Cardiac muscle cell (in vitro differentiated cells and primary cell): ENCODE results near the gene OST4. TPM values are rescaled to one million over a fixed set of nuclear protein-coding genes. Genes with fewer than 3 reads are reported as not detected.
A peak's percentile ranks its signal among the peaks of the same experiment; 100 is the strongest.

ENCODE experiments used
- DNase-seq, 2 donors: peaks; one replicate each; pipeline versions ENCODE4 v3.0.0 to v3.0.0-alpha.2; 2010 to 2017; ENCODE audit warnings: low read depth in 1 of 2, low spot score in 1 of 2
- H3K27ac ChIP-seq: fragments of 200-600 bp; sonication (generic); 2 replicates; pipeline ENCODE4 v1.5.1; 2016
- H3K27me3 ChIP-seq: fragments of 200-600 bp; sonication (generic); 2 replicates; pipeline ENCODE4 v1.6.0; 2016; ENCODE audit warnings: control low read depth
- H3K36me3 ChIP-seq: fragments of 200-600 bp; sonication (generic); 2 replicates; pipeline ENCODE4 v1.5.1; 2016; ENCODE audit warnings: control low read depth
- H3K4me1 ChIP-seq: fragments of 200-600 bp; sonication (generic); 2 replicates; pipeline ENCODE4 v1.8.1; 2017; ENCODE audit warnings: low read depth, mild to moderate bottlenecking, mixed run types
- H3K4me3 ChIP-seq: fragments of 200-600 bp; sonication (generic); 2 replicates; pipeline ENCODE4 v1.5.1; 2016; ENCODE audit warnings: mild to moderate bottlenecking
- H3K9me3 ChIP-seq: fragments of 200-600 bp; sonication (generic); 2 replicates; pipeline ENCODE4 v1.5.1; 2017; ENCODE audit warnings: low read depth, mild to moderate bottlenecking, control low read depth
- polyA plus RNA-seq: library from polyadenylated mRNA; unstranded; fragments of >200 nt; fragmentation: Nextera tagmentation; extraction: Ambion mirVana; gene quantifications from 2 replicates; pipeline ENCODE4 v1.2.1, GENCODE V29; 2016
- total RNA-seq: library from RNA; depleted of rRNA; stranded (reverse); fragments of >200 nt; gene quantifications from 2 replicates; pipeline ENCODE4 v1.2.3, GENCODE V29; 2016
- TF ChIP-seq, protein P1 (sequence below): IDR thresholded peaks from 2 replicates; pipeline ENCODE4 v1.5.1; 2012; ENCODE audit warnings: low read depth, mild to moderate bottlenecking, low read length

The OST4 gene
- total and polyA plus RNA-seq, 2 experiments from 2014 or later = 289 to 779 TPM

DNA sequence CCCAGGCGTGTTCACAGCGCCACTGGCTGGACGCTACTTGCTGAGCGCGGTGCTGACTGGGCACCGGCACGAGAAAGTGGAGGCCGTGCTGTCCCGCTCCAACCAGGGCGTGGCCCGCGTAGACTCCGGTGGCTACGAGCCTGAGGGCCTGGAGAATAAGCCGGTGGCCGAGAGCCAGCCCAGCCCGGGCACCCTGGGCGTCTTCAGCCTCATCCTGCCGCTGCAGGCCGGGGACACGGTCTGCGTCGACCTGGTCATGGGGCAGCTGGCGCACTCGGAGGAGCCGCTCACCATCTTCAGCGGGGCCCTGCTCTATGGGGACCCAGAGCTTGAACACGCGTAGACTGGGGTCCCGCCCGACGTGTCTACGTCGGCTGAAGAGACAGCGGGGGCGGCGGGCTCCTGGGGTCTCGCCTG lies 14.2 kb upstream of the OST4 start:
- H3K27me3 ChIP-seq = no peaks in the 10 kb centered on the region
- peaks cover 19% of the 10 kb centered on the region for H3K4me1 ChIP-seq
- H3K36me3 ChIP-seq = no peaks in the 10 kb centered on the region
- TF ChIP-seq, protein P1, sequence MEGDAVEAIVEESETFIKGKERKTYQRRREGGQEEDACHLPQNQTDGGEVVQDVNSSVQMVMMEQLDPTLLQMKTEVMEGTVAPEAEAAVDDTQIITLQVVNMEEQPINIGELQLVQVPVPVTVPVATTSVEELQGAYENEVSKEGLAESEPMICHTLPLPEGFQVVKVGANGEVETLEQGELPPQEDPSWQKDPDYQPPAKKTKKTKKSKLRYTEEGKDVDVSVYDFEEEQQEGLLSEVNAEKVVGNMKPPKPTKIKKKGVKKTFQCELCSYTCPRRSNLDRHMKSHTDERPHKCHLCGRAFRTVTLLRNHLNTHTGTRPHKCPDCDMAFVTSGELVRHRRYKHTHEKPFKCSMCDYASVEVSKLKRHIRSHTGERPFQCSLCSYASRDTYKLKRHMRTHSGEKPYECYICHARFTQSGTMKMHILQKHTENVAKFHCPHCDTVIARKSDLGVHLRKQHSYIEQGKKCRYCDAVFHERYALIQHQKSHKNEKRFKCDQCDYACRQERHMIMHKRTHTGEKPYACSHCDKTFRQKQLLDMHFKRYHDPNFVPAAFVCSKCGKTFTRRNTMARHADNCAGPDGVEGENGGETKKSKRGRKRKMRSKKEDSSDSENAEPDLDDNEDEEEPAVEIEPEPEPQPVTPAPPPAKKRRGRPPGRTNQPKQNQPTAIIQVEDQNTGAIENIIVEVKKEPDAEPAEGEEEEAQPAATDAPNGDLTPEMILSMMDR = peak; percentile 40
- H3K4me3 ChIP-seq = peak overlapping the region; percentile 46
- H3K27ac ChIP-seq = peak overlapping the region; percentile 61
- DNase-seq = peak; percentile 72
- no peaks in the 10 kb centered on the region for H3K9me3 ChIP-seq

DNA sequence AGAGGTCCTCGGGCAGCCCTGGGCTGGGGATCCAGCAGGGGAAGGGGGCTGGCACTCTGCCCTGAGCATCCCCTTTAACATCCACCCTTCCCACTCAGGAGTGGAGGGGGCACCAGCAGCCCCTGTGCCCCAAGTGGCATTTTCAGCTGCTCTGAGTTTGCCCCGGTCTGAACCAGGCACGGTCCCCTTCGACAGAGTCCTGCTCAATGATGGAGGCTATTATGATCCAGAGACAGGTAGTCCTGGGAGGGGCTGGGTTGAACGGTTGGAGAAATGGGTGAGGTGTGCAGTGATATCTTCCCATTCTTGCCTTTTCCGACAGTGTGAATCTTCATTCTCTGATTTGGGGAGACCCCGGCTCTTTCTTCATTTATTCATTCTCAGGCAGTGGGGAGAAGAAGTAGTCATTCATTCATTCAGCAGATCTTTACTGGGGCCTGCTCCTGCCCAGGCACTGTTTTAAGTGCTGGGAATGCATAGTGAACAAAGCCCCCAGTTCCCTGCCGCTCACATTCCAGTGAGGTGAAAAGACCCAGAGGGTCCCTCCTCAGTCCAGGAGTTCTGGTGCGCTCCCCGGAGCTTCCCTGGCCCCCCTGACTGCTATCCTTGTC lies 13.7 kb upstream of the OST4 start:
- TF ChIP-seq, protein P1 = no peak
- H3K4me1 ChIP-seq = peaks cover 21% of the 10 kb centered on the region
- no peaks in the 10 kb centered on the region for H3K9me3 ChIP-seq
- no peak overlapping the region for H3K27ac ChIP-seq
- no peaks in the 10 kb centered on the region for H3K36me3 ChIP-seq
- no peak for DNase-seq
- peak overlapping the region; percentile 46 for H3K4me3 ChIP-seq
- H3K27me3 ChIP-seq = no peaks in the 10 kb centered on the region

DNA sequence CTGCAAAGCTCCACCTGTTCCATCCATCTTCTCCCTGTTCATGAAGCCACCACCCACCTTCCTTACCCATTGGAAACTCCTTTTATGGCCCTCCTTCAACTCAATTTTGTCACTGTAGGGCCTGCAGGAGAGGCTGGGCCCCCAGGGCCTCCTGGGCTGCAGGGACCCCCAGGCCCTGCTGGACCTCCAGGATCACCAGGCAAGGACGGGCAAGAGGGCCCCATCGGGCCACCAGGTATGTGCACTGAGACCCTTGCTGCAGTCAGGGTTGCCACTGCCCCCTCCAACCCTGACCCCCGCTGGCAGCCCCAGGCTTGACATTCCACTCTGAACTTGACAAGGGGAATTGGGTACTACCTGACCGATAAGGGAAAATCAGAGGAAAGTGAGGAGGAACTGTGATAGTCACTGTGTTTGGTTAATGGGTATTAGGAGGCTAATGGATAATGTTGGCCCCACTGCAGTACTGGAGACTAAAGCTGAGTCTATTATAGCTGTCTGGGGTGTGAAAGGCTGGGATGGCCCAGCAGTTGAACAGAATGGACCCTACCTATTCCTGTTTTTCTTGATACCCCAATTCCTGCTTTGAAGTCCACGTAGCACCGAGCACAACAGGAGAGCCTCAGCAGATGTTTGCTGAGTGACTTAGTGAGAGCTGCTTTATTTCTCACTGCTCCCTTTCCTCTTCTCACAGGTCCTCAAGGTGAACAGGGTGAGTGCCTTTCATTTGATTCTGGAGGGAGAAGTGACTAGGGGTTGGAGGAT lies 13.0 kb upstream of the OST4 start:
- no peaks in the 10 kb centered on the region for H3K9me3 ChIP-seq
- TF ChIP-seq, protein P1 = no peak
- H3K4me1 ChIP-seq = peaks cover 21% of the 10 kb centered on the region

DNA sequence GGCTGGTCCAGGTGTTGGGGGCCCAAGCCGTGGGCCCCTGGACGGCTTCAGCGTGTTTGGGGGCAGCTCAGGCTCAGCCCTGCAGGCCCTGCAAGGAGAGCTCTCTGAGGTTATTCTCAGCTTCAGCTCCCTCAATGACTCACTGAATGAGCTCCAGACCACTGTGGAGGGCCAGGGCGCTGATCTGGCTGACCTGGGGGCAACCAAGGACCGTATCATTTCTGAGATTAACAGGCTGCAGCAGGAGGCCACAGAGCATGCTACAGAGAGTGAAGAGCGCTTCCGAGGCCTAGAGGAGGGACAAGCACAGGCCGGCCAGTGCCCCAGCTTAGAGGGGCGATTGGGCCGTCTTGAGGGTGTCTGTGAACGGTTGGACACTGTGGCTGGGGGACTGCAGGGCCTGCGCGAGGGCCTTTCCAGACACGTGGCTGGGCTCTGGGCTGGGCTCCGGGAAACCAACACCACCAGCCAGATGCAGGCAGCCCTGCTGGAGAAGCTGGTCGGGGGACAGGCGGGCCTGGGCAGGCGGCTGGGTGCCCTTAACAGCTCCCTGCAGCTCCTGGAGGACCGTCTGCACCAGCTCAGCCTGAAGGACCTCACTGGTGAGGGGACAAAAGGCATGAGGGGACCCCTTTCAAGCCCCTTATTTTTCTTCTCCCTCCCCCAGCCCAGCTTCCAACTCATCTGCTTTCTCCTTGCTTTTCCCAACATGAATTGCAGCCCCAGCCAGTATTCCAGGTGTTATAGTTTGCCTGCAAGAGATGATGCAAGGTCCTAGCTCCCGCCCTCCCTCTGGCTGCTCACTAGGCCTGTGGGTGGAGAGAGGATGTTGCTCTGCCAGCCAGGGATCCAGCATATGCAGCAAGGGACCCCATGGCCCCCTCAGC lies 12.2 kb upstream of the OST4 start:
- Histone ChIP-seq H3K36me3 (no peaks in the 10 kb centered on the region), H3K9me3 (no peaks in the 10 kb centered on the region), H3K4me1 (peaks cover 24% of the 10 kb centered on the region), H3K4me3 (no peak overlapping the region), H3K27ac (no peak overlapping the region), H3K27me3 (no peaks in the 10 kb centered on the region)
- TF ChIP-seq, protein P1 = no peak
- peak in 1 of 2 donors; percentile 36 for DNase-seq

More for the DNA sequence above, 13.0 kb upstream of the OST4 start:
- H3K27ac ChIP-seq = no peak overlapping the region
- no peaks in the 10 kb centered on the region for H3K27me3 ChIP-seq
- no peaks in the 10 kb centered on the region for H3K36me3 ChIP-seq
- no peak for DNase-seq
- no peak overlapping the region for H3K4me3 ChIP-seq

DNA sequence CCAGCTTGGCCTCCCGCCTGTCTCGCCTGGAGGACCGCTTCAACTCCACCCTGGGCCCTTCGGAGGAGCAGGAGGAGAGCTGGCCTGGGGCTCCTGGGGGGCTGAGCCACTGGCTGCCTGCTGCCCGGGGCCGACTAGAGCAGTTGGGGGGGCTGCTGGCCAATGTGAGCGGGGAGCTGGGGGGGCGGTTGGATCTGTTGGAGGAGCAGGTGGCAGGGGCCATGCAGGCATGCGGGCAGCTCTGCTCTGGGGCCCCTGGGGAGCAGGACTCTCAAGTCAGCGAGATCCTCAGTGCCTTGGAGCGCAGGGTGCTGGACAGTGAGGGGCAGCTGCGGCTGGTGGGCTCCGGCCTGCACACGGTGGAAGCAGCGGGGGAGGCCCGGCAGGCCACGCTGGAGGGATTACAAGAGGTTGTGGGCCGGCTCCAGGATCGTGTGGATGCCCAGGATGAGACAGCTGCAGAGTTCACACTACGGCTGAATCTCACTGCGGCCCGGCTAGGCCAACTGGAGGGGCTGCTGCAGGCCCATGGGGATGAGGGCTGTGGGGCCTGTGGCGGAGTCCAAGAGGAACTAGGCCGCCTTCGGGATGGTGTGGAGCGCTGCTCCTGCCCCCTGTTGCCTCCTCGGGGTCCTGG lies 11.4 kb upstream of the OST4 start:
- TF ChIP-seq, protein P1 = no peak
- no peaks in the 10 kb centered on the region for H3K27me3 ChIP-seq
- H3K27ac ChIP-seq = no peak overlapping the region
- peaks cover 27% of the 10 kb centered on the region for H3K4me1 ChIP-seq
- no peak for DNase-seq
- H3K9me3 ChIP-seq = no peaks in the 10 kb centered on the region
- H3K36me3 ChIP-seq = no peaks in the 10 kb centered on the region
- no peak overlapping the region for H3K4me3 ChIP-seq
